Thyroid gland (tissue), 4 donors: ENCODE data around the gene TMED7.

Source experiments
- POLR2A ChIP-seq, 2 donors: fragments of 450-650 bp; IDR thresholded peaks; one replicate each; pipeline ENCODE4 v1.6.1; 2017; ENCODE audit warnings: antibody characterized with exemption in 2 of 2, mild to moderate bottlenecking in 2 of 2, moderate library complexity in 1 of 2
- TF ChIP-seq, protein P1 (sequence below), 6 experiments: fragments of 200-600 bp in 3 of 6; fragments of 450-650 bp in 3 of 6; sonication (generic) in 3 of 6; IDR thresholded peaks; one replicate each; pipeline ENCODE4 v1.5.1; 2016 to 2019; ENCODE audit warnings: antibody characterized with exemption in 6 of 6, mild to moderate bottlenecking in 2 of 6, inconsistent platforms in 1 of 6, moderate library complexity in 1 of 6

DNA sequence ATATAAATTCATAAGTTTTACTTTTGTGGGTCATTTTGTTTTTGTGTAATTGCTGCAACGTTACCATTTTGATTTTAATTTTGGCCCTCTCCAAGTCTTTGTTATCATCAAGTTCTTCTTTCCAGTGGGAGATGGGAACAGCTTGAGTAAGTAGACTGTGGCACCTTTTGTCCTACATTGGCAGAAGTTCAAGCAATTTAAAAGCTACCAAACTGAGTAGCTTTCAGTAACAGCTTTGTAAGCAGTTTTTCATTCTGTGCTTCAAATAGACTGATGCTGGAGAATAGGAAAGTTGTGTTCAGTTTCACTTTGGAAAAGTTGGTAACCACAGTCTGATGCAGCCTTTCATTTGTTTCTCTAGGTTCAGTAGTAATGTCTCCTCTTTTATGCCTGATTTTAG lies 47.8 kb upstream of the TMED7 start:
- TF ChIP-seq POLR2A (IDR thresholded peaks at IDR 0.05), result no peak
- TF ChIP-seq, protein P1, sequence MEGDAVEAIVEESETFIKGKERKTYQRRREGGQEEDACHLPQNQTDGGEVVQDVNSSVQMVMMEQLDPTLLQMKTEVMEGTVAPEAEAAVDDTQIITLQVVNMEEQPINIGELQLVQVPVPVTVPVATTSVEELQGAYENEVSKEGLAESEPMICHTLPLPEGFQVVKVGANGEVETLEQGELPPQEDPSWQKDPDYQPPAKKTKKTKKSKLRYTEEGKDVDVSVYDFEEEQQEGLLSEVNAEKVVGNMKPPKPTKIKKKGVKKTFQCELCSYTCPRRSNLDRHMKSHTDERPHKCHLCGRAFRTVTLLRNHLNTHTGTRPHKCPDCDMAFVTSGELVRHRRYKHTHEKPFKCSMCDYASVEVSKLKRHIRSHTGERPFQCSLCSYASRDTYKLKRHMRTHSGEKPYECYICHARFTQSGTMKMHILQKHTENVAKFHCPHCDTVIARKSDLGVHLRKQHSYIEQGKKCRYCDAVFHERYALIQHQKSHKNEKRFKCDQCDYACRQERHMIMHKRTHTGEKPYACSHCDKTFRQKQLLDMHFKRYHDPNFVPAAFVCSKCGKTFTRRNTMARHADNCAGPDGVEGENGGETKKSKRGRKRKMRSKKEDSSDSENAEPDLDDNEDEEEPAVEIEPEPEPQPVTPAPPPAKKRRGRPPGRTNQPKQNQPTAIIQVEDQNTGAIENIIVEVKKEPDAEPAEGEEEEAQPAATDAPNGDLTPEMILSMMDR (IDR thresholded peaks at IDR 0.05), result no peak
